GM12864 (cell line): ENCODE results near the gene TSPOAP1.

Source experiments
- DNase-seq: peaks from one replicate; pipeline ENCODE4 v3.0.0-alpha.2; 2011; ENCODE audit warnings: low read depth
- H3K4me3 ChIP-seq: 2 replicates; pipeline ENCODE4 v1.5.1; 2011; ENCODE audit warnings: mild to moderate bottlenecking, low read depth, low read length, control low read depth
- TF ChIP-seq, protein P1 (sequence below): IDR thresholded peaks from 2 replicates; pipeline ENCODE4 v1.5.1; 2011; ENCODE audit warnings: low read depth, mild to moderate bottlenecking, moderate library complexity, low read length, control low read depth, inconsistent platforms; ENCODE audit errors: missing control alignments

The TSPOAP1 gene

DNA sequence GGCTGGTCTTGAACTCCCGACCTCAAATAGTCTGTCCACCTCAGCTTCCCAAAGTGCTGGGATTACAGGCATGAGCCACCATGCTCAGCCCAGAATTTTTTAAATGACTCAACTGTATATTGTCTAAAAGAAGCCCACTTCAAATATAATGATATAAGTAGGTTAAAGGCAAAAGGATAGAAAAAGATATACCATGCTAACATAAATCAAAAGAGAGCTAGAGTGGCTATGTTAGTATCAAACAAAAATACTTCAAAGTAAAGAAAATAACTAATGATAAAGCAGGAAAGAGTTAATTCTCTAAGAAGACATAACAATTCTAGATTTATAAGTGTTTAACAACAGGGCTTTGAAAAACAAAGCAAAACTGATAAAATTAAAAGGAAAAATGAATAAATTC lies 34.6 kb downstream of the TSPOAP1 start:
- no peak for DNase-seq
- TF ChIP-seq, protein P1, sequence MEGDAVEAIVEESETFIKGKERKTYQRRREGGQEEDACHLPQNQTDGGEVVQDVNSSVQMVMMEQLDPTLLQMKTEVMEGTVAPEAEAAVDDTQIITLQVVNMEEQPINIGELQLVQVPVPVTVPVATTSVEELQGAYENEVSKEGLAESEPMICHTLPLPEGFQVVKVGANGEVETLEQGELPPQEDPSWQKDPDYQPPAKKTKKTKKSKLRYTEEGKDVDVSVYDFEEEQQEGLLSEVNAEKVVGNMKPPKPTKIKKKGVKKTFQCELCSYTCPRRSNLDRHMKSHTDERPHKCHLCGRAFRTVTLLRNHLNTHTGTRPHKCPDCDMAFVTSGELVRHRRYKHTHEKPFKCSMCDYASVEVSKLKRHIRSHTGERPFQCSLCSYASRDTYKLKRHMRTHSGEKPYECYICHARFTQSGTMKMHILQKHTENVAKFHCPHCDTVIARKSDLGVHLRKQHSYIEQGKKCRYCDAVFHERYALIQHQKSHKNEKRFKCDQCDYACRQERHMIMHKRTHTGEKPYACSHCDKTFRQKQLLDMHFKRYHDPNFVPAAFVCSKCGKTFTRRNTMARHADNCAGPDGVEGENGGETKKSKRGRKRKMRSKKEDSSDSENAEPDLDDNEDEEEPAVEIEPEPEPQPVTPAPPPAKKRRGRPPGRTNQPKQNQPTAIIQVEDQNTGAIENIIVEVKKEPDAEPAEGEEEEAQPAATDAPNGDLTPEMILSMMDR: no peak
- H3K4me3 ChIP-seq: no peak overlapping the region

GRCh38 chr17:58291246-58291645 lies 37.3 kb downstream of the TSPOAP1 start:
- DNase-seq: no peak
- TF ChIP-seq, protein P1: no peak
- no peak overlapping the region for H3K4me3 ChIP-seq

DNA sequence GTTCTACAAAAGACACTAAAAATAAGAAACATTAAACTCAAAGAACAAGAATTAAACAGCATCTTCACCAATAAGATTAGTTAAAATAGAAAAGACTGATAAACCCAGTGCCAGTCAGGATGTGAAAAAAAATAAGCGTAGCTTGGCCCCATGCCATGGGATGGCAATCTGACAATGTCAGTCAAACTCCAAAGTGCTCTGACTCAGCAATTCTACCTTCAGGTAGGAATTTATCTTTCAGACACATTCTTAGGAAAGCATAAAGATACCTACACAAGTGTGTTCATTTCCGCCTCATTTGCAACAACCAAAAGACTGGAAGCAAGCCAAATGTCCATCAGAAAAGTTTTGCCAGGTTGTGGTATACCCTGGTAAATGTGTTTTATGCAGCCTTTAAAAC lies 38.7 kb downstream of the TSPOAP1 start:
- DNase-seq: no peak
- no peak overlapping the region for H3K4me3 ChIP-seq
- TF ChIP-seq, protein P1: no peak

DNA sequence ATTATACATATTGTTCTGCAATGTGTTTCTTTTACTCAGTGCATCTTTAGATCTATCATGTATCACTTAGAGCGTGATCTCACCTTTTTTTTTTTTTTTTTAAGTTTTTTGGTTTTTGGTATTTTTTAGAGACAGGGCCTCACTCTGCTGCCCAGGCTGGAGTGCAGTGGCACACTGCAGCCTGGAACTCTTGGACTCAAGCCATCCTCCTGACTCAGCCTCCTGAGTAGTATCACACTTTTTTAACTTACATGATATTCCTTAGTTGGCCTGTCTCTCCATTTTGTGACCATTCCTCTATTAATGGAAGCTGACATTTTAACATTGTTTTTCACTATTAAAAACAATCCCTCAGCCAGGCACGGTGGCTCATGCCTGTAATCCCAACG lies 43.2 kb downstream of the TSPOAP1 start:
- TF ChIP-seq, protein P1: no peak
- DNase-seq: no peak

DNA sequence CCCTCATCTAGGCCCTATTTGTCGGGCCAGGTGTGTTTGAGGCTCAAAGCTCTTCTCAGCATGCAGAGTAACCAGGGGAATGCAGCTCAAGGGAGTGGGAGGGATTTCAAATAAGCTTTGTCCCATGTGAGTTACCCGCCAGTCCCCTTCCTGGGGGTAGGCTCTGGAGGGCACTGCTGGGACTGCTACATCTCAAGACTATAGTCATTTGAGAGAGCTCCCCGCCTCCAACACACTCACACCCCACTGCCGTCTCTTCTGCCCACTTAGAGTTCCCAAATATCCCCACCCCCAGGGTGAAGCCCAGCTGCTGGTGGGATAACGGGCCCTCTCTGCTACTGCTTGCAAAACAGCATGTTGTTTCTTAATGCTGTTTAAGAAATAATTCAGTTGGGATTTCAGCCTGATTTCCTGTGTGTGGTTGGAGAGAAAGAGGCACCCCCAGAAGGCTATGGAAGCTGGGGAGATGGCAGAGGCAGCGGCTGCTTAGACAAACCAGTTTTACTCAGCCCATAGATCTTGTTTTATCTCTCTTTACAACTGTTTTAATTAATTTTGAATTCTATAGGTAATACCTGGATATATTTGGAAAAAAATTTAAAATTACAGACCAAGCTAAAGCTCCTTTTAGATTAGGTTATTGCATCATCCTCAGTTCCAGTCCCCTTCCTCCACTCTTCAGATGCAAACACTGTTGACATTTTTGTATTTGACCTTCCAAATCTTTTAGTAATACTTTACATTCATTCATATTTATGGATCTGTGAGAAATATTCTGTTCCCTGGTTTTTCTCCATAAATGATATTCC lies 43.8 kb downstream of the TSPOAP1 start:
- DNase-seq: no peak
- no peak overlapping the region for H3K4me3 ChIP-seq
- TF ChIP-seq, protein P1: no peak

More for the DNA sequence above, 43.2 kb downstream of the TSPOAP1 start:
- H3K4me3 ChIP-seq: no peak overlapping the region

DNA sequence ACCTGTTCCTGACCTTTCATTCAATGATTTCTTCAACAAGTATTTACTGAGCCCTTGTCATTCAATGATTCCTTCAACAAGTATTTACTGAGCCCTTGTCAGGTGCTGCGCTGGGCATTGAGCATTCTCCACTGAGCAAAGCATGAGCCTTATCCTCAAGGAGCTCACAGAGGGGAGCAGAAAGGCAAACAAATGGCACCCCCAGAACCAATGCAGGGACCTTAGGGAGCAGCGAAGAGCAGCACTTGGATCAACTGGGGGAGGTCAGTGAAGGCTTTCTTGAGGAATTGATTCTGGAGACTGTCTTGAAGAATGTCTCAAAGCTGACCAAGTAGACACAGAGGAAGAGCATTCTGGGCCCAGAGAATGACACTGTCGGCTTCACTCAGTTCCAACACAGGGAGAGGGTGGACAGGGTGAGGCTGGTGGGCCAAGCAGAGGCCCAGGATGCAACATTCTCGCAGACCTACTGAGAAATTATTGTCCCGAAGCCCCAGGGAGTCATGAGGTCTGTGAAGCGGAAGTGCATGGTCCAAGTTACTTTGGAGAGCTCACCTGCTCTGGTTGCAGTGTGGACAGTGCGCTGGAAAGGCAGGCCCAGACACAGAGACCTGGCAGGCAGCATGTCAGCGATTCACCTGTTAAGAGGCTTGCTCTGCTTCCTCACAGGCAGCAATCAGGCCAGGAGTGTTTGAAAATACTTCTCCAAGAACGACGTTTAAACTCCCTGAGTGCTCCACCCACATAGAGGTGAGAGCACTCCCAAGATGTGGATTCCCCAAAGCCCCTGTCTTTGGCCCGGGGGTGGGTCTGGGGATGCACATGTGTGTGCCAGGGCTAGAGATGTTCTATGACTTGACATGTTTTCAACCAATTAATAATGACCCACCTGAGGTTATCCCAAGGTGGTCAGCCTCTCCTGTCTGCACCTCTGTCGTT lies 44.7 kb downstream of the TSPOAP1 start:
- DNase-seq: no peak
- TF ChIP-seq, protein P1: no peak
- no peak overlapping the region for H3K4me3 ChIP-seq
